Measurements from ENCODE around the gene CSF1R. TPM values are rescaled to one million over a fixed set of nuclear protein-coding genes. Genes with fewer than 3 reads are reported as not detected.

CSF1R gene
- polyA plus RNA-seq, 1 experiment: 0.09 TPM

DNA sequence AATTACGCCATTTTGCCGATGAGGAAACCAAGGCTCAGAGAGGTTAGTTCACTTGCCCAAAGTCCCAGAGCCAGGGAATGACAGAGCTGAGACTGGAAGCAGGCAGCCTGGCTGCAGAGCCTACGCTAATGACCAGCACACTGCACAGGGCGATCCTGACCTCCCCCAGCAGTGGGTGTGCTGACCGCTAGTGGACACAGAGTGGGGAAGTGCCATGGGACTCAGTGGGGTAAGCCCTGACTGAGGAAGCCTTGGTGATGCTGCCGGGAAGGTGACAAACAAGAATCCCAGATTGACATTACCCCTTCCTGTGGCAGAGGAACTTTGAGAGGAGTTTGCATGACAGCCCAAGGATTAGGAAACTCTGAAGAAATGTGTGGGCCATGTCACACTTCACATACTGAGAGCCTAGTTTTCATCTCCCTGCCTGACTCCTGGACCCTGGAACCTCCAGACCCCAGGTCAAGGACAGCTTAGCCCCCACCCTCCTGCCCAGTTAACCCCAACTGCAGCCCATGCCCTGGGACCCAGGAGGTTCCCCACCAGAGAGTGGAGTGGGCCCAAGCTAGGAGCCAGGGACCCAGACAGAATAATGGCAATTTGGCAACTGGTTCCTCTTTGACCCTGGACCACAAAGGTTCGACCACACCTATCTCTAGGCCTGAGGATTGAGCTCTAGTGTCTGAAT lies 19.7 kb upstream of the CSF1R start:
- no peak overlapping the region for H3K27ac ChIP-seq (ENCODE audit: low read depth, low read length)
- no peak for TF ChIP-seq CTCF (IDR thresholded peaks at IDR 0.05; ENCODE audit: low read depth, low read length)
- H3K4me3 ChIP-seq (ENCODE audit: low read depth, low read length): no peak overlapping the region
- H3K9me3 ChIP-seq (ENCODE audit: control insufficient read depth, insufficient read depth, low read length): no peaks in the 10 kb centered on the region
- CTCF ChIA-PET: no interaction called here
- DNase-seq (ENCODE audit: low read depth, low spot score): no peak
- no peaks in the 10 kb centered on the region for H3K27me3 ChIP-seq (ENCODE audit: control insufficient read depth, insufficient read depth, low read length)
- POLR2A ChIA-PET: no interaction called here

- H3K27me3 ChIP-seq (ENCODE audit: control insufficient read depth, insufficient read depth, low read length): no peaks in the 10 kb centered on the region
- ChIA-PET POLR2A (no interaction called here), CTCF (no interaction called here)
- TF ChIP-seq CTCF (IDR thresholded peaks at IDR 0.05; ENCODE audit: low read depth, low read length): no peak
- no peaks in the 10 kb centered on the region for H3K9me3 ChIP-seq (ENCODE audit: control insufficient read depth, insufficient read depth, low read length)
- DNase-seq (ENCODE audit: low read depth, low spot score): no peak
- H3K4me3 ChIP-seq (ENCODE audit: low read depth, low read length): no peak overlapping the region
- no peak overlapping the region for H3K27ac ChIP-seq (ENCODE audit: low read depth, low read length)
Observed at GRCh38 chr5:150104550-150104870, 18.2 kb upstream of the CSF1R start.

- H3K27ac ChIP-seq (ENCODE audit: low read depth, low read length): no peak overlapping the region
- DNase-seq (ENCODE audit: low read depth, low spot score): no peak
- ChIA-PET CTCF (no interaction called here), POLR2A (no interaction called here)
- no peak for TF ChIP-seq CTCF (IDR thresholded peaks at IDR 0.05; ENCODE audit: low read depth, low read length)
- no peak overlapping the region for H3K4me3 ChIP-seq (ENCODE audit: low read depth, low read length)
- peaks cover 1% of the 10 kb centered on the region for H3K27me3 ChIP-seq (ENCODE audit: control insufficient read depth, insufficient read depth, low read length)
- H3K9me3 ChIP-seq (ENCODE audit: control insufficient read depth, insufficient read depth, low read length): no peaks in the 10 kb centered on the region
Observed at GRCh38 chr5:150103678-150104549, 17.6 kb upstream of the CSF1R start.

- CTCF ChIA-PET: no interaction called here
- no peak overlapping the region for H3K4me3 ChIP-seq (ENCODE audit: low read depth, low read length)
- no peak for TF ChIP-seq CTCF (IDR thresholded peaks at IDR 0.05; ENCODE audit: low read depth, low read length)
Observed at GRCh38 chr5:150101023-150101422, 14.7 kb upstream of the CSF1R start.

DNA sequence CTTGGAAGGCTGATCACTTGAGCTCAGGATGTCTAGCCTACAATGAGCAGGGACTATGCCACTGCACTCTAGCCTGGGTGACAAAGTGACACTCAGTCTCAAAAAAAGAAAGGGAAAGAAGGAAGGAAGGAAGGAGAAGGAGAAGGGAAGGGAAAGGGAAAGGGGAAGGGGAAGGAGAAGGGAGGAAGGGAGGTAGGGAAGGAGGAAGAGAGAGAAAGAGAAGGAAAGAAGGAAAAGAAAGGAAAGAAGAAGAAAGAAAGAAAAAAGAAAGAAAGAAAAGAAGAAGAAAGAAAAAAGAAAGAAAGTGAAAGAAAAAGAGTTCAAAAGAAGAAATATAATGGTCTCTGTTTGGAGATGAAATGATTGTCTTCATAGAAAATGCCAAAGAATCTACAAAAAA lies 10.8 kb upstream of the CSF1R start:
- no peak overlapping the region for H3K27ac ChIP-seq (ENCODE audit: low read depth, low read length)
- peaks cover 3% of the 10 kb centered on the region for H3K27me3 ChIP-seq (ENCODE audit: control insufficient read depth, insufficient read depth, low read length)
- ChIA-PET POLR2A (interaction anchor here (0.5 kb wide), 1 partner anchor 31 kb away, joined by 3 read pairs; no protein-coding TSS in a partner anchor), CTCF (interaction anchor here (0.5 to 0.8 kb wide), 2 partner anchors 15 to 354 kb away, joined by 3 to 5 read pairs; no protein-coding TSS in a partner anchor)
- DNase-seq (ENCODE audit: low read depth, low spot score): no peak
- no peak for TF ChIP-seq CTCF (IDR thresholded peaks at IDR 0.05; ENCODE audit: low read depth, low read length)
- no peaks in the 10 kb centered on the region for H3K9me3 ChIP-seq (ENCODE audit: control insufficient read depth, insufficient read depth, low read length)
- H3K4me3 ChIP-seq (ENCODE audit: low read depth, low read length): no peak overlapping the region

More at GRCh38 chr5:150101023-150101422, 14.7 kb upstream of the CSF1R start:
- POLR2A ChIA-PET: no interaction called here
- no peak for DNase-seq (ENCODE audit: low read depth, low spot score)
- Histone ChIP-seq H3K27ac (ENCODE audit: low read depth, low read length) (no peak overlapping the region), H3K9me3 (ENCODE audit: control insufficient read depth, insufficient read depth, low read length) (no peaks in the 10 kb centered on the region), H3K27me3 (ENCODE audit: control insufficient read depth, insufficient read depth, low read length) (peaks cover 3% of the 10 kb centered on the region)

Data from AG04450 (cell line).